Activated CD4-positive, alpha-beta T cell treated with anti-CD3 and anti-CD28 coated beads for 24 hours (primary cell): ENCODE data around the gene AOPEP.
"Not testable (repeated sequence)": the region's sequence is repeated elsewhere in the genome, so short reads cannot be mapped to it uniquely, and the experiment has no call there.

Source experiments
- DNase-seq, 2 donors: peaks; one replicate each; pipeline ENCODE4 v3.0.0-alpha.2; 2020; ENCODE audit warnings: low read depth in 2 of 2

Gene AOPEP

DNA sequence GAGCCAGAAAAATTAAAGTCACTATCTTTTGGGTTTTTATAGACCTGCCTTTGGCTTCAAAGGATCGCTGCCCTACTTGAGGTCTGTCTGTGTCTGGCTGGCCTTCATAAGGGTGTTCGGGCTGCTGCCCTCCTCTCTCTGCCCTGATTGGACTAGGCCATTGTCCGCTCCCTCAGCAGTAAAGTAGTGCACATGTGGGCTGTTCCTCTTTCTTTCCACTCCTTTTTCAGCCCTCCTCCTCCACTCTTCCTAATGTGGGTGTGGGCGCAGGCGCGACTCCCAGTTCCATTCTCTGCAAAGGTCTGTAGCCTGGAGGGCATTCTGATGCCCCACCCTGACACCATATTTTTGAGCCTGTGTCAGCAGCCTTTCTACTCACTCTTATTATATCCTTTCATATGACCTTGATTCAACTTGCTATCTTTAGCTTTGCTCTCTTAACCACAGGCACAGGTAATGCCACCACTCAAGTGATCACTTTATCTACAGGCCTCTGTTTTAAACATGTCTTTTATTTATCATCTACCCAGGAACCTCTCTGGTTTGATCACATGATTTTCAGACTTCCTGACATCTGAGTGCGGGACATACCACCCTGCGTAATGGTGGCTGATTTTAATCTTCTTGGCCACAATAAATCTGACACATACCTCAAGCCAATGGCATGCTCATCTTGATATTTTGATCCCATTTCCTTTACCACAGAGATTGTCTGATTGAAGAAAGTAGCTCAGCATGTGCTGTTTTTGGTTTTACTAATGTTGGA is 144.5 kb downstream of the AOPEP start:
- no peak for DNase-seq

DNA sequence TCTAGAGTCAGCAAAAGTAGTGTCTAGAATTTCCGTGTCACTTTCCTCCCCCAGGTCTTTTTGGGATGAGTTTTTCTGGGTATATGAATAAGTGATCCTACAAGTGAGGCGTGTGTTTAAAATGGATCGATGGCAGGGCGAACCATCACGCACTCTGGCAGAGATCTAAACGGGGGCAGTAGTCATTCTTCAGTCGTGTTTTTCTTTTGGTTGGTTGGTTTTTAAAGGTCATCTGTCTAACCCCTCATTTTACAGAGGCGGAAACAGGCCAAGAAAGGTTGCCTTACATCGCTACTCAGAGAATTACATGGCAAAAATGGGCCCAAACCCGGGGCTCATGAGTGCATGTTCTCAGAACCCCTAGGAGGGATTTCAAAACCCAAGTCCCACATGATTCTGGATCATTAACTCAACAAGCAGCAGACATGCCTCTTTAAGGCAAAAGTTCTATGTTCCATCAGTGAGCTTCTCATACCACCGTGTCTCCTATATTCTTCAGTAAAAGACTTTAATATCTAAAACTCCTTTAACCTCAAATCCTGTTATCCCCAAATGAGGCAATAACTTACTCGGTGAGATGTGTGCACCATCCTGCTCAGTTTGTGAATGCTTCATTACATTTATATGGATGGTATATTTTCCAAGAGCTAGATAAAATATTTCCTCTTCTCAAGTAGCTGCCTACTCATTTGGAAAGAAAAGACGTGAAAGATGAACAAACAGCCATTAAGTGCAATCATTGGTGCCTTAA is 145.8 kb downstream of the AOPEP start:
- DNase-seq, result no peak

DNA sequence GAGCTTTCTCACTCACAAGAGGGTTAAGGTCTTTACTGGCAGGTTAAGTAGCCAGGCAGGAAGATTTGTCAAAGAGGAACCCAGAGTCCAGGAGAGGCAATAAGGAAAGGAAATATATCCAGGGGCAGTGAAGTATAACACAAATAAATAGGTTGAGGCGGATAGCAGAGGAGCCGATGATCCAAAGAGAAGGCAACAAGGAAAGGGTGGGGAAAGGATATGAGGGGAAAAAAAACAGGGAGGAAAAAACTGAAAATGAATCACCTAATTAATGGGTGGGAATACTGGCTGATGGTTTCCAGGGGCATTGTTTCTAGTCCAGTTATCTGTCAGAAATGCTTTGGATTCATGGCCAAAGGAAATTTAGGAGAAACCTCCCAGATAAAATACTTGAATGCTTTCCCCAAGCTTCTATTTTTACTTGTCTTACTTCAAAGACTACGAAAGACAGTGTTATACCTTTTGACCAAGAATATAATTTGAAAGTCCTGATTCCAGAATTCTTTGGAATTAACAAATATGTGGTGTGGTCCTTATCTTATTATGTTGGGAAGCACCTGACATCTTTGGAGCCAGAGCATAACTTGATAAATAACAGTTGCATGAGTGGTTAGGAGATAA is 146.5 kb downstream of the AOPEP start:
- DNase-seq, result no peak

- no peak for DNase-seq
These were observed 147.8 kb downstream of the AOPEP start for GRCh38 chr9:94874316-94874715.

DNA sequence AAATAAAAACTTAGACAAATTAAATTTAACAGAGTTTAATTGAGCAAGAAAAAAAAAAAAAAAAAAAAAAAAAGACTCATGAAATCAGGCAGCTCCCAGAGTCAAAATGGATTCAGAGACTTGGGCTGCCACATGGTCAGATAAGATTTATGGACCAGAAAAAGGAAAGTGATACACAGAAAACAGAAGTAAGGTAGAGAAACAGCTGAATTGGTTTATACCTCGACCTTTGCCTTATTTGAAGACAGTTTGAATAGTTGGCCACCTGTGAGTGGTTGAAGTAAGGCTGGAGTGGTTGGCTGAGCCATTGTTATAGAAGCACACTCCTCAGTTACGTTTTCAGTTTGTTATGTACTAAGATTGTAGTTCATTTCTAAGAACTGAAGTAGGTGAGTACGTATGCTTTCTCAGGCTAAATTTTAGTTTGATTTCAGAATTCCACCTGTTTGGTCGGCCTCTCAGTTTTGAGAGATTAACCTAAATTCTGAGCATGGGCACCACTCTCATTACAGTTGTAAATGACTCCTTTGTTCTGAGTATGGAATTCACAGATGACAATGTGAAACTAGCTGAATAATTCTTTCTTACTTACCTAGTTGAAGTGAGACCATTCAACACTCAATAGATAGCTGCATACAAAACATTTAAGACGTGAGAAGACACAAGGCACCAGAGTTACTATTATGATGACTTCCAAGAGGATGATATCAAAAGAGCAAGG is 149.0 kb downstream of the AOPEP start:
- DNase-seq, result no peak

GRCh38 chr9:94878804-94879203 is 152.3 kb downstream of the AOPEP start:
- DNase-seq, result not testable (repeated sequence)

DNA sequence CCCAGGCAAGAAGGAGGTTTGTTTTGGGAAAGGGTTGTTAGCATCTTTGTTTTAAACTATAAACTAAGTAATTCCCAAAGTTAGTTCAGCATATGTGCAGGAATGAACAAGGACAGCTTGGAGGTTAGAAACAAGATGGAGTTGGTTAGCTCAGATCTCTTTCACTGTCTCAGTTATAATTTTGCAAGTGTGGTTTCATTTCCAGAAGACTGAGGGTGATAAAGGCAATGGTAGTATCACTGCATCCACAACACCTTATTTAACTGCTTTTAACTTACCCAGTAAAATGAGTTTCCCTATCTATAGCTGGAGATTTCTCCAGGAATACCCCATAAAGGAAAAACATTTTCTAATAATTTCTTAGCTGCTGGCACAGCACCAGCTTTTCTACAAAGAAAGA is 152.7 kb downstream of the AOPEP start:
- no peak for DNase-seq

DNA sequence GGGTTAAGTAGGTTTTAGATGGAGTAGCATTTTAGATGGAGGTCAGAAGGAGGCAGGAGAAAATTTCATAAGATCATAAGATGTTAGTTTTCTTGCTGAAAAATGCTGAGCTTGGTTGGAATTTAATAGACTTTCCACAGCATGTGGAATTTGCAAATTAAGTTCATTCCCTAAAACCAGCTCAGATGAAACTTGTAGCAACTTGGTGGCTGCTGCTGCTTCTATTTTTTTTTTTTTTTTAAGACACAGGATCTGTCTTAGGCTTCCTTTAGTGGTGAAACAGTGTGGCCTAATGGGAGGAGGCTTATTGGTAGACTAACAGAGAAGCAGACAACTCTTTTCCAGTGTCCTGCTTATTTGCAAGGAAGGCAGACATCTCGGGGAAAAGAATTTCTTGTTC is 154.5 kb downstream of the AOPEP start:
- DNase-seq, result no peak

DNA sequence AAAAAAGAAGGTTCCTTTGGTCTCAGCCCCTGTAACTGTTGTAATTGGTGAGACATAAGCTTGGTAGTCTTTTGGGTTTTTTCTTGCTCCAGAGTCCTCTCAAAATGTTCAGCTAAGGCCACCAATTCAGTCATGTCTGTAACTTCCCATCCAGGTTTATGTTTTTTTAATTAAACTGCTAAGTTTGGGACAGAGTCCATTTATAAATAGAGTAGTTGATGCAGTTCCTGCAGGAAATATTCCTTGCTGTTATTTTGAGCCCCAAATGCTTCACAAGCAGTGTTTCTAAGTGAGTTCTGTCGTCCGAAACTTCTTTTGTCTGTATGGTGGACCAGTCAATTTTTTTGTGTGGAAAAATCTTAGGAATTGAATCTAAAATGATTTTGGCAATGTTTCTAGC is 155.0 kb downstream of the AOPEP start:
- DNase-seq, result no peak

DNA sequence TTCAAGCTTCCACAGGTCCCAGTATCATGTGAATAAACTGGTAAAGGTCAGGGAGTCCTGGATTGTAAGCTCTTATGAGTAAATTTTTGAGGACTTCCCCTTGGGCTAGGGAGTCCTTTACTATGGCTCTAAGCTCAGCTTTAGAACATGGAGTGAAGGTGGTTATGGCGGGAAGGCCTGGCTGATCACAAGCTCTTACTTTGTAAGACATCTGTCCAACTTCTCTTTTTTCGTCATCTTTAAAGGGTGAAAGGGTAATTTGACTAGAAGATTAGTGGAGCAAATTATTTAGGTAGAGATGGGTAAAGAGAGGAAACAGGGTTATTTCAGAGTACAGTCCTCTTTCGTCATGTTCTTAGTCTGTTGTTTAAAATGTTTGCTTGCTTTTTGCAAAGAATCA is 155.4 kb downstream of the AOPEP start:
- no peak for DNase-seq

GRCh38 chr9:94882966-94883641 is 156.6 kb downstream of the AOPEP start:
- DNase-seq, result no peak

DNA sequence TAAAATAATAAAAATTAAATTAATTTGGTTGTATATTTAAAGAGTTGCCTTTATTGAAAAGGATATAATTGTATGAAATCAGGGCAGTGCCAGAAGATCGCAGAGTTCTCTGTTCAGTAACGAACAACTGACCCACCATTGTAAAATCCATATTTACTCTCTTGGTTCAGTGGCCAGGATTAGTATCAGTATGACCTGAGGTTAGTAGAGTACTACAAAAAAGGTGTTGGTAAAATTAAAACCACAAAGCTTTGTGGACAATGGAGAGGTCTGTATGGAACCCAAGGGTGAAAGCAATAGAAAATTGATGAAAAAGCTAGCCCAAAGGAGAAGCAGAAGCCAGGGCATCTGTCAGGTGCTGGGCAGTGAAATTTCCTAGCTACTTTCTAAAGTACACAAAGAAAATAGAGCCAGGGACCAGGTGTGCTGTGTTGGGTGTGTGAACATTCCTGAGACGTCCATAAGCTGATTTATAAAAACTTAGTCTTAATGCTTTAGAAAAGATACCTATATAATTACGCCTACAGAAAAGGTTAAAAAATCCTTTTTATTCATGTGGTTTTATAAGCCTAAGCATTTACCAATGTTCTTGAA is 159.5 kb downstream of the AOPEP start:
- DNase-seq, result no peak

DNA sequence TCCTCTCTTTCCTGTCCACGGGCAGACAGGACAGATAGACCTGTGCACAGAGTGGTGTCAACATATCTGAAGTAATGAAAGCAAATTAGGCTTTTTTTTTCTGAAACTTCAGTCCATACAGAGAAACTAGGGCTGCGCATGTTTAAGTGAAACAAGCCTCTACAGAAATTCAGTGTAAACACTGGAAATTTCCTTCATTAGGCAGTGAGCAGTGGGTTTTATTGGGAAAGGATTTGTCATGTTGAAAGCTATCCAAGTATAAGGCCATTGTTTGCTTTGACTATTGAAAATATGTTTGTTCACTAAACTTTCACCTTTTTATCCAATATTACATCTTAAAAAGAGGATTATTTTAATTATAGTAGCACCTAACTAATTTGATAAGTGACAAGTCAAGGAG is 161.2 kb downstream of the AOPEP start:
- no peak for DNase-seq

- DNase-seq, result no peak
These were observed 162.3 kb downstream of the AOPEP start for GRCh38 chr9:94888775-94889174.

DNA sequence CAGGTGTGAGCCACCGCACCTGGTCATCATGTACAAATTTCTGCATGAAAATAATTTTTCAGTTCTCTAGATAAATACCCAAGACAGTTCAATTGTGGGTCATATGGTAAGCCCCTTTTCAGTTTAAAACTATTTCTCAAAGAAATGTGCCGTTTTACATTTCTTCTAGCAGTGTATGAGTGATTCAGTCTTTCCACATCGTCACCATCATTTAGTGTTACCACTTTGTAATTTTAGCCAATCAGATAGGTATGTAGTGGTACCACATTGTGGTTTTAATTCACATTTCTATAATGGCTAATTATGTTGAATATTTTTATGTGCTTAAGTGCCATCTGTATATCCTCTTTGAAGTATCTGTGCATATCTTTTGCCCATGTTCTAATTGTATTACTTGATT is 163.1 kb downstream of the AOPEP start:
- no peak for DNase-seq

DNA sequence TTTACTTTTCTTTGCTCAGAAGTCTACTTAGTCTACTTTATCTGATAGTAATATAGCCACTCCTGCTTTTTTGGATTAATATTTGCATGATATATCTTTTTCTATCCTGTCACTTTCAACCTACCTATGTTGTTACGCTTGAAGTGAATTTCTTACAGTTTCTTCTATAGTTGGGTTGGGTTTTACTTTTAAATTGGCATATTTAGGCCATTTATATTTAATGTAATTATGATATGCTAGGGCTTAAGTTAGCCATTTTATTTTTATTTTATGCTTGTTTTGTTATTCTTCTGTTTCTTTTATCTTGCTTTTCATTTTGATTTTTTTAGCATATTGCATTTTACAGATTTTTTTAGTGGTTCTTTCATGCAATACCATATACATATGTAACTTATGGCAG is 164.7 kb downstream of the AOPEP start:
- DNase-seq, result no peak

GRCh38 chr9:94892675-94893074 is 166.2 kb downstream of the AOPEP start:
- DNase-seq, result no peak

DNA sequence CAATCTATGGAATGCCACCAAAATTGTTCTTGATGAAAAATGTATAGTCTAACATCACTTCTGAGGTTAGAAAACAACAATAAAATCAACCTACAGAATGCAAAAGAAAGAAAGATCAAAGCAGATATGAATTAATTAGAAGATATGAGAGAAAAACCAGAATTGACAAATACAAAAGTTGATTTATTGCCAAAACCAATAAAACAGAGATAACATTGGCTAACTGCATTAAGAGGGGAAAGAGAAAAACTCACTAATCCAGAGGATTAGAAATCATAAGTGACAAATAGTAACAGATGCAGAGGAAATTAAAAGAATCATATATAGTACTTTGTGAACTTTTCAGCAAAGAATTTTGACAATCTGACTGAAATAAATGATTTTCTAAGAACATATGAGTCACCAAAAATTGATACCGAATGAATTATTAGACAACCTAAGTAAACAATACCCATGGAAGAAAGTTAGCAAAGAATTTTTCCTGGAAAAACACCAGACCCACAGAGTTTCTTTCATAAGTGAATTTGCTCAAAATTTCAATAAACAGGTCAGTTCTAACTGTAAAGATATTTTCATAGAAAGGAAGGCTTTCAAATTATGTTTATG is 167.7 kb downstream of the AOPEP start:
- DNase-seq, result no peak

DNA sequence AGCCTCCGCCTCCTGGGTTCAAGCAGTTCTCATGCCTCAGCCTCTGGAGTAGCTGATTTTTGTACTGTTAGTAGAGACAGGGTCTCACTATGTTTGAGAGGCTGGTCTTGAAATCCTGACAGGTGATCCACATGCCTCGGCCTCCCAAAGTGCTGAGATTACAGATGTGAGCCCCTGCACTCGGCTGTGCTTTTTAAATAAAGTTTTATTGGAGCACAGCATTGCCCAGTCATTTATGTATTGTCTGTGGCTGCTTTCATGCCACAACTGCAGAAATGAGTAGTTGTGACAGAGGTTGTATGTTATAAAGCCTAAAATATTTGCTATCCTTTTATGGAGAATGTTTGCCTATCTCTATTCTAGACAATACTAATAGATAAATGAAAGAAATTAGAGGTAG is 169.2 kb downstream of the AOPEP start:
- DNase-seq, result no peak

DNA sequence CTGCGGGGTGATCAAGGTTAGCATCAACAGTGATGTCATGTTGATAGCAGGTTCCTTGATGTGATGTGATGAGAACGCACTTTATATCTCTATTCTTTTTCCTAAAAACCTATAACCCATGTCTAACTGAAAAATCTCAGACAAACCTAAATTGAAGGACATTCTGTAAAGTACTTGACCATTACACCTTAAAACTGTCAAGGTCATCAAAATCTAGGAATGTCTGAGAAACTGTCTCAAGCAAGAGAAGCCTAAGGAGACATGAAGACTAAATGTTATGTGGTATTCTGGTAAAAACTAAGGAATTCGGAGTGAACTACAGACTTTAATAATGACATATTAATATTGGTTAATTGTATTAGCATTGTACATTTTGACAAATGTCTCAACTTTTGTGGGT is 170.0 kb downstream of the AOPEP start:
- DNase-seq, result no peak
